ENCODE measurements around the gene MSX1.

MSX1 gene

GRCh38 chr4:4869731-4870571 lies 10.5 kb downstream of the MSX1 start:
- no peak for DNase-seq (ENCODE audit: low spot score)

GRCh38 chr4:4870576-4871241 lies 11.2 kb downstream of the MSX1 start:
- DNase-seq (ENCODE audit: low spot score), result no peak

GRCh38 chr4:4871242-4871572 lies 11.7 kb downstream of the MSX1 start:
- no peak for DNase-seq (ENCODE audit: low spot score)

- DNase-seq (ENCODE audit: low spot score), result no peak
These were observed 12.3 kb downstream of the MSX1 start for GRCh38 chr4:4871573-4872313.

- no peak for DNase-seq (ENCODE audit: low spot score)
These were observed 12.9 kb downstream of the MSX1 start for GRCh38 chr4:4872314-4872903.

- DNase-seq (ENCODE audit: low spot score), result no peak
These were observed 13.7 kb downstream of the MSX1 start for GRCh38 chr4:4873203-4873602.

- DNase-seq (ENCODE audit: low spot score), result no peak
These were observed 14.8 kb downstream of the MSX1 start for GRCh38 chr4:4874254-4874653.

- DNase-seq (ENCODE audit: low spot score), result no peak
These were observed 15.7 kb downstream of the MSX1 start for GRCh38 chr4:4875147-4875546.

- DNase-seq (ENCODE audit: low spot score), result no peak
These were observed 16.1 kb downstream of the MSX1 start for GRCh38 chr4:4875611-4876010.

- DNase-seq (ENCODE audit: low spot score), result no peak
These were observed 17.6 kb downstream of the MSX1 start for GRCh38 chr4:4876945-4877661.

- no peak for DNase-seq (ENCODE audit: low spot score)
These were observed 21.0 kb downstream of the MSX1 start for GRCh38 chr4:4880492-4880891.

GRCh38 chr4:4881432-4881831 lies 22.0 kb downstream of the MSX1 start:
- no peak for DNase-seq (ENCODE audit: low spot score)

- no peak for DNase-seq (ENCODE audit: low spot score)
These were observed 25.1 kb downstream of the MSX1 start for GRCh38 chr4:4884611-4885010.

- no peak for DNase-seq (ENCODE audit: low spot score)
These were observed 28.0 kb downstream of the MSX1 start for GRCh38 chr4:4887426-4887825.

- no peak for DNase-seq (ENCODE audit: low spot score)
These were observed 29.2 kb downstream of the MSX1 start for GRCh38 chr4:4888695-4889094.

- no peak for DNase-seq (ENCODE audit: low spot score)
These were observed 30.3 kb downstream of the MSX1 start for GRCh38 chr4:4889781-4890180.

- no peak for DNase-seq (ENCODE audit: low spot score)
These were observed 31.2 kb downstream of the MSX1 start for GRCh38 chr4:4890574-4891255.

- DNase-seq (ENCODE audit: low spot score), result no peak
These were observed 34.3 kb downstream of the MSX1 start for GRCh38 chr4:4893721-4894120.

- DNase-seq (ENCODE audit: low spot score), result no peak
These were observed 39.9 kb downstream of the MSX1 start for GRCh38 chr4:4899202-4899925.

GRCh38 chr4:4901877-4902276 lies 42.4 kb downstream of the MSX1 start:
- no peak for DNase-seq (ENCODE audit: low spot score)

- DNase-seq (ENCODE audit: low spot score), result no peak
These were observed 52.7 kb downstream of the MSX1 start for GRCh38 chr4:4912155-4912554.

Data from HuH-7.5 (cell line).